Mesodermal cell (in vitro differentiated cells): ENCODE data around the gene RASL10A. TPM values are rescaled to one million over a fixed set of nuclear protein-coding genes. Genes with fewer than 3 reads are reported as not detected.
"Not testable (repeated sequence)": the region's sequence is repeated elsewhere in the genome, so short reads cannot be mapped to it uniquely, and the experiment has no call there.

Experiments used
- H3K27ac ChIP-seq: 2 replicates; pipeline ENCODE4 v1.7.0; 2013; ENCODE audit warnings: mild to moderate bottlenecking, low read depth, low read length, moderate library complexity; ENCODE audit not compliant: severe bottlenecking
- H3K36me3 ChIP-seq: 2 replicates; pipeline ENCODE4 v1.7.1; 2013; ENCODE audit warnings: mild to moderate bottlenecking, low read length, moderate library complexity; ENCODE audit not compliant: control insufficient read depth, insufficient read depth
- H3K4me1 ChIP-seq: one replicate; pipeline ENCODE4 v1.7.1; 2013; ENCODE audit warnings: mild to moderate bottlenecking, low read length; ENCODE audit not compliant: insufficient read depth, control insufficient read depth, poor library complexity, severe bottlenecking
- H3K4me3 ChIP-seq: 2 replicates; pipeline ENCODE4 v1.7.0; 2013; ENCODE audit warnings: low read length, control low read depth, mild to moderate bottlenecking; ENCODE audit not compliant: insufficient read depth, poor library complexity, severe bottlenecking; ENCODE audit errors: extremely low read depth
- H3K9me3 ChIP-seq: 2 replicates; pipeline ENCODE4 v1.7.1; 2013; ENCODE audit warnings: mild to moderate bottlenecking, low read length, moderate library complexity; ENCODE audit not compliant: control insufficient read depth
- WGBS, 2 experiments: methylation state at CpG; one replicate each; pipeline ENCODE4 v1.1.5; 2013; ENCODE audit warnings: missing lambda C conversion rate in 2 of 2; ENCODE audit not compliant: insufficient coverage in 2 of 2; 5-methylcytosine and 5-hydroxymethylcytosine counted together
- polyA plus RNA-seq, 2 experiments: library from polyadenylated mRNA; stranded (reverse); fragments of 50-300 nt; gene quantifications; one replicate each; pipeline ENCODE4 v1.2.3, GENCODE V29; 2013

Gene RASL10A, protein sequence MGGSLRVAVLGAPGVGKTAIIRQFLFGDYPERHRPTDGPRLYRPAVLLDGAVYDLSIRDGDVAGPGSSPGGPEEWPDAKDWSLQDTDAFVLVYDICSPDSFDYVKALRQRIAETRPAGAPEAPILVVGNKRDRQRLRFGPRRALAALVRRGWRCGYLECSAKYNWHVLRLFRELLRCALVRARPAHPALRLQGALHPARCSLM
- 10.8 TPM for polyA plus RNA-seq (2013, experiment 1 of 2)
- 5.8 TPM for polyA plus RNA-seq (2013, experiment 2 of 2)

DNA sequence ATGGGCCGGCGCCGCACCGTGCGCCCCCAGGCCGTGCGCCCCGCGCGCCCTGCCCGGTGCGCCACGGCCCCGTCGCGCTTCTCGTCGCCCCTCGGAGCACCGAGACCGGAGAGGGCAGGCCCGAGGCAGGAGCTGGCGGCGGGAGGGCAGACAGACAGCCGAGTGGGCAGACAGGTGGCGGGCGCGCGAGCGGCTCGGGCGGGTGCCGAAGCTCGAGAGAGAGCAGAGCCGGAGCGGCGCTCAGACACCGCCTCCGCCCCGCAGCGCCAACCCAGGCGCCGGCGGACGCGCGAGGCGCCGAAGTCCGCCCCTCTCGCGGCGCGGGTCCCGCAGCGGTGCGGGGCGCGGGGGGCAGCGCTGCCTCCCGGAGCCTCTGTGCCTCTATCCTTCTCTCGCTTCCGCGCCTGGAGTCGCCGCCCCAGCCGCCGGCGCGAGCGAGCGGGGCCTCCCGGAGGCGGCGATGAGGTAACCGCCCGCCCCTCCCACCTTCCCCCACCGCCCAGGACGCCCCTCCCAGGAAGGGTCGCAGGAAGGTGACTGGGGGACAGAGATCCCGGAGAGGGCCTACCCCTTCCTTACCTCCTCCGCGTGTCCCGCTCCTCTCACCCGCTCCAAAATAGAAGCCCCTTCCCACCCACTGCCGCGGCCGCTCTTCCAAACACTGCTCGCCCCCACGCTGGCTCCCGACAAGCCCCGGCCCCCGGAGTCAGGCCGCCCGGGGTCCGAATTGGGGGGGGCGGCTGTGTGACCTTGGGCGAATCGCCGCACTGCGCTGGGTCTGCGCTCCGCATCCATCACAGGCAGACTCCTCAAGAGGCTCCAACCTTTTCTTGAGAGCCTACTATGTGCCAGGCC, at the start of gene RASL10A:
TSS of gene RASL10A (minus strand) at position 412 of the 855 bp plus-strand sequence. CDS start 451 bp downstream, outside the sequence.
- H3K4me3 ChIP-seq = peak within 1 kb of the TSS; percentile 35
- no peaks in the 10 kb centered on the region for H3K9me3 ChIP-seq
- no peak within 1 kb of the TSS for H3K27ac ChIP-seq
- H3K4me1 ChIP-seq = peaks cover 15% of the 10 kb centered on the region
- peaks cover 19% of the 10 kb centered on the region for H3K36me3 ChIP-seq
- WGBS, 2 experiments = 4 to 6% methylated on average over 52 to 66 of the region's 103 CpGs

DNA sequence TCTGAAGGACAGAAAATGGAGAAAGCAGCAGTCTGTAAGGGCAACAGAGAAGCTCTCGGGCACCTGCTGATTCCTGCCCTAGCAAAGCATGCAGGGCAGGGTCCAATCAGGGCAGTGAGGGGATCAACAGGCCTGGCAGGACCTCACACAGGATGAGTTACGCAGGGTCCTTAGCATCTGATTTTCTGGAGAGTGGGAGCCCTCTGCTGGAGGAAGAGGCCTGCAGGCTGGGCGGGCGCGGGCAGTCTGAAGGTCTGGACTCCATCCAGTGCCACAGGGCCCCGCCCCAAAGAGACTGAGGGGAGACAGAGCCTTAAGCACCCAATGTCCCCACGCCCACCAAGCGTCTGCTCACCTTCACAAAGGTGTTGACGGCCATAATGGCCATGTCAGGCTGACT, 44.0 kb upstream of the RASL10A start:
- Histone ChIP-seq H3K4me3 (no peak overlapping the region), H3K36me3 (peaks cover 53% of the 10 kb centered on the region), H3K27ac (no peak overlapping the region), H3K9me3 (no peaks in the 10 kb centered on the region), H3K4me1 (peaks cover 6% of the 10 kb centered on the region)
- whole genome bisulfite sequencing, 2 experiments = 64 to 71% methylated on average over 6 to 7 of the region's 9 CpGs

DNA sequence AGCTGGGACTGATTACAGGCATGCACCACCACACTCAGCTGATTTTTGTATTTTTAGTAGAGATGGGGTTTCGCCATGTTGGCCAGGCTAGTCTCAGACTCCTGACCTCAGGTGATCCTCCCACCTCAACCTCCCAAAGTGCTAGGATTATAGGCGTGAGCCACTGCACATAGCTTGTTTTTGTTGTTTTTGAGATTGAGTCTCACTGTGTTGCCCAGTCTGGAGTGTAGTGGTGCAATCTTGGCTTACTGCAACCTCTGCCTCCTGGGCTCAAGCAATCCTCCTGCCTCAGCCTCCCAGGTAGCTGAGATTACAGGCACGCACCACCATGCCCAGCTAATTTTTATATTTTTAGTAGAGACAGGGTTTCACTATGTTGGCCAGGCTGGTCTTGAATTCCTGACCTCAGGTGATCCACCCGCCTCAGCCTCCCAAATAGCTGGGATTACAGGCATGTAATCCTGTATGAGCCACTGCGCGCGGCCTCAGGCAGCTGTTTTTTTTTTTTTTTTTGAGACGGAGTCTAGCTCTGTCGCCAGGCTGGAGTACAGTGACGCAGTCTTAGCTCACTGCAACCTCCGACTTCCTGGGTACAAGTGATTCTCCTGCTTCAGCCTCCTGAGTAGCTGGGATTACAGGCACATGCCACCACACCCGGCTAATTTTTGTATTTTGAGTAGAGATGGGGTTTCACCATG, 41.8 kb upstream of the RASL10A start:
- H3K4me3 ChIP-seq, H3K27ac ChIP-seq, H3K9me3 ChIP-seq, H3K4me1 ChIP-seq: not testable (repeated sequence)
- WGBS, 2 experiments = 96 to 98% methylated on average over 5 to 7 of the region's 12 CpGs
- H3K36me3 ChIP-seq = peaks cover 74% of the 10 kb centered on the region

DNA sequence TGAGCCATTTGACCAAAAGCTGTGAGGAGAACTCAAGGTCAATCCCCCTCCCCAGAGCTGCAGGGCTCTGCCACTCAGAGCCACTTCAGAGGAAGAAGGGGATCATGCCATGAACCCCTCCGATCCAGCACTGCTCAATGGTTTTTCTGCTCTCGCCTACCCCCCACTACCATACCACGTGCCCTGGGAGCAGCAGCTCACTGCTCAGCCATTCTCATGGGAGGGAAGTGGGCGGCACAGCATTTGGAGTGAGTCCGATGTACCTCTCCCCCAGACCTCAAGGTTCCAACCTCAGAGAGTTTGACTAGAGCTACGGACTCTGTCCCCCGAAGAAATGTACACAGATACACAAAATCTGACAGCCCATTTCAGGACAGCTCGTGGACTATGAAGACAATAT, 38.4 kb upstream of the RASL10A start:
- Histone ChIP-seq H3K36me3 (peaks cover 98% of the 10 kb centered on the region), H3K27ac (no peak overlapping the region), H3K4me3 (no peak overlapping the region), H3K4me1 (no peaks in the 10 kb centered on the region), H3K9me3 (no peaks in the 10 kb centered on the region)
- WGBS, 2 experiments = 90 to 92% methylated on average over 4 to 8 of the region's 8 CpGs

DNA sequence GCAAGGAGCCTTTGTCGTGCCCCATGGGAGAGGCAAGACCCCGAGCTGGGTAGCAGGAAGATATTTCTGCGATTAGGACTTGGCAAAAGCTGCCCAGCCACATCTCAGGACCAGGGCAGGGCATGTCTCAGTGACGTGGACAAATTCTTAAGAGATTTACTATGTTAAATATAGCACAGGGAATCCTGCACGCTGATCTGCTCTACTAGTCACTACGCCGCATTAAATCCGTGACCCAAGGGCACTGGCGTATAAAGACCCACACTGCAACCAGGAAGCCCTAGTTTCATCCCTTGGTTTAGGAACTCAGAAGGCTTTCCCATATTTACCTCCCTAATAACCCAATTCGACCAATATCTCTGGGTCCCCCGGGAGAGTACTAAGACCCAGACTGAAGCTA, 37.8 kb upstream of the RASL10A start:
- no peaks in the 10 kb centered on the region for H3K9me3 ChIP-seq
- H3K36me3 ChIP-seq = peaks cover 98% of the 10 kb centered on the region
- 89 to 97% methylated on average over 11 of the region's 11 CpGs for WGBS, 2 experiments
- no peak overlapping the region for H3K4me3 ChIP-seq
- H3K27ac ChIP-seq = no peak overlapping the region
- no peaks in the 10 kb centered on the region for H3K4me1 ChIP-seq

DNA sequence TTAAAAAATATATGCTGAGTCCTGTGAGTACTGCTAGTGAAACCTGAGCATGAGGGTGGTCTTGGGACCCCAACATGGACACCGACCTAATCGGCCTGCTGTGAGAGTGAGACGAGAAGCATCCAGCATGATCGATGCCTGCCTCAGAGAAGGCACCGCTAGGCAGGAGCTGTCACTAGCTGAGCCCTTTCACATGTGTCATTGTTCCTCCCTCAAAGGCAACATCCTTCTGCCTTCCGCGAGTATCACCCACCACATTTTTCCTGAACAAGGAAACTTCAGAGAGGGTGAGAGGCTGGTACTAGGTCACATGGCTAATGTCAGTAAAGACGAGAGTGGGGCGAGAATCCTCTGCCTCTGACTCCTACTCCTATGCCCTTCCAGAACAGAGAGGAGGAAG, 37.3 kb upstream of the RASL10A start:
- Histone ChIP-seq H3K4me3 (no peak overlapping the region), H3K36me3 (peaks cover 98% of the 10 kb centered on the region), H3K9me3 (no peaks in the 10 kb centered on the region), H3K4me1 (no peaks in the 10 kb centered on the region), H3K27ac (no peak overlapping the region)
- WGBS, 2 experiments = 83 to 90% methylated on average over 5 to 7 of the region's 9 CpGs

DNA sequence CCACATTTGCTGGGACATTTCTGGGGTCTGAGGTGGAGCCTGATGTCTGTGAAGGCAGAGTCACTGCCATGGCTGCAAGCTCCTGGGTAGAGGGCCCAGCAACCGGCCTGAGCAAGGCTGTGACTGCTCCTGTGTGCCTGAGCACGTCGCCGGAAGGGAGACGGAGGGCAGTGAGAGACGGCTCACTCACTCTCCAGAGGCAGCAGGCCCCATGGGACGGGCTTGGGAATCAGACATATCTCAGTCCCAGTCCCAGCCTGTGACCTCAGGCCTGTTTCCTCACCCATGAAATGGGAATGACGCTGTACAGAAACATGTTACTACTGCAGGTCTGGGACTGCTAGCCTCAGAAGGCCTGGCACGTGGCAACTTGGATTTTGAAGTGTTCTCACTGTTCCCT, 36.4 kb upstream of the RASL10A start:
- 96 to 98% methylated on average over 8 of the region's 9 CpGs for WGBS, 2 experiments
- H3K9me3 ChIP-seq = no peaks in the 10 kb centered on the region
- H3K4me3 ChIP-seq = no peak overlapping the region
- peaks cover 97% of the 10 kb centered on the region for H3K36me3 ChIP-seq
- H3K27ac ChIP-seq = no peak overlapping the region
- no peaks in the 10 kb centered on the region for H3K4me1 ChIP-seq

DNA sequence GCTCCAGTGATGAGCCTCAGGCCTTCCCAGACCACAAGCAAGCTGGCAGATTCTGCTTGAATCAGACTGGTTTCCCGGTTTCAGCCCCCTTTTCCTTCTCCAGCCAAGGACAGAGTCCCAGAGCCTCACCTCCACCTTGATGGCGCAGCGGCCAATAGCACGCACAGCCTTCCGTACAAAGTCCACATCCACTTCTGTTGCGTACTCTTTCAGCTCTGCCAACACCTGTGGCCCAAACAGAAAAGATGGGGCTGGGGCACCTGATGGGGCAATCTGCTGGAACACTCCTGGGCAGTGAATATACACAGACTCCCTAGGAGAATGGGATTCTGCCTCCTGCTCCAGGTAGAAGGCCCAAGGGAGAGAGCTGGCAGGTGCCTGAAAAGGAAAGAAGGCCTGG, 35.5 kb upstream of the RASL10A start:
- Histone ChIP-seq H3K36me3 (peaks cover 97% of the 10 kb centered on the region), H3K4me1 (no peaks in the 10 kb centered on the region), H3K9me3 (no peaks in the 10 kb centered on the region), H3K27ac (no peak overlapping the region), H3K4me3 (no peak overlapping the region)
- 94 to 98% methylated on average over 6 of the region's 6 CpGs for WGBS, 2 experiments

DNA sequence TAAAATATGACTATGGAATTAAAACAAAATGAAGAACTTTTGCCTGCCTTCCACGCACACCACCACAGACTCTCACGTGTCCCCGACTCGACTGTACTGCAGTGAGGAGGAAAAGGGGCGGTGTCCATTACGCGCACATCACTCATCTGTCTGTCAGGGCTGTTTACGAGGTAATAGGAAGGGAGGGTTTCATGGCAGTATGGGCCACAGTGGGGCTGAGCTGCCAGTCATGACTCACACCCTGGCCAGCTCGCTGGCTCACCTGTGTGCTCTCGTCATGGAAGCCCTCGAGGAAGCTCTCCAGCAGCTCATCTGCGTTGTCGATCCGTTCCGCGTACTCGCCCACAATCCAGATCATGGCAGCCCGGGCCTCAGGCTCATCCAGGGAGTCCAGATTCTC, 33.5 kb upstream of the RASL10A start:
- WGBS, 2 experiments = 96 to 97% methylated on average over 17 to 18 of the region's 18 CpGs
- H3K4me1 ChIP-seq = peaks cover 4% of the 10 kb centered on the region
- H3K4me3 ChIP-seq = no peak overlapping the region
- no peak overlapping the region for H3K27ac ChIP-seq
- H3K36me3 ChIP-seq = peaks cover 85% of the 10 kb centered on the region
- no peaks in the 10 kb centered on the region for H3K9me3 ChIP-seq

DNA sequence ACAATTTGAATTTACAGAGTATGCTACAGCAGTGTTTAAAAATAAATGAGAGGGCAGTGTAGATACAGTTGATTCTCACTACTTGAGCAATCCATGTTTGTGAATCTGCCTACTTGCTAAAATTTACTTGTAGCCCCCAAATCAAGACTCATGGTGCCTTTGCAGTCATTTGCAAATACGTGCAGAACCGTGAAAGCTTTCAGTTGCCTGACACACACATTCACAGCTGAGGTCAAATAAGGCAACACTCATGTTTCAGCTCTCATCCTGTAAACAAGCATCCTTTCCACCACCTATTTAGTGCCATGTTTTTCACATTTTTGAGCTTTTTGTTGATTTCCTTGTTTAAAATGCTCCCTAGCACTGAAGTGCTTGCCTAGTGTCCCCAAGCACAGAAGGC, 32.5 kb upstream of the RASL10A start:
- Histone ChIP-seq H3K36me3 (peaks cover 83% of the 10 kb centered on the region), H3K27ac (no peak overlapping the region), H3K9me3 (no peaks in the 10 kb centered on the region), H3K4me3 (no peak overlapping the region), H3K4me1 (peaks cover 4% of the 10 kb centered on the region)
- WGBS, 2 experiments = 95% methylated on average over 2 of the region's 2 CpGs
